ENCODE data around the gene PTGIS.

Gene PTGIS

DNA sequence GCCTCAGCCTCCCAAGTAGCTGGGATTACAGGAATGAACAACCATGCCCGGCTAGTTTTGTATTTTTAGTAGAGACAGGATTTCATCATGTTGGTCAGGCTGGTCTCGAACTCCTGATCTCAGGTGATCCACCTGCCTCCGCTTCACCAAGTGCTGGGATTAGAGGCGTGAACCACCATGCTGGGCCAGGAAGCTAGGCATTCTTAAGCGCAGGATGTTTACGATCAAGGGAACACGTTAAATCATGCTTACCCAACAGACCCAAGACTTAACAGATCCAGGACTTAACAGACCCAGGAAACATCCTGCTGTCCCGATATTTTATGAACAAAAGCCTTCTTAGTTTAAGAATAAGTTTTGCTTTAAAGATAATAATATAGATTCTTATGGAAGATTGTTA, 9.1 kb downstream of the PTGIS start:
- no peak for DNase-seq

DNA sequence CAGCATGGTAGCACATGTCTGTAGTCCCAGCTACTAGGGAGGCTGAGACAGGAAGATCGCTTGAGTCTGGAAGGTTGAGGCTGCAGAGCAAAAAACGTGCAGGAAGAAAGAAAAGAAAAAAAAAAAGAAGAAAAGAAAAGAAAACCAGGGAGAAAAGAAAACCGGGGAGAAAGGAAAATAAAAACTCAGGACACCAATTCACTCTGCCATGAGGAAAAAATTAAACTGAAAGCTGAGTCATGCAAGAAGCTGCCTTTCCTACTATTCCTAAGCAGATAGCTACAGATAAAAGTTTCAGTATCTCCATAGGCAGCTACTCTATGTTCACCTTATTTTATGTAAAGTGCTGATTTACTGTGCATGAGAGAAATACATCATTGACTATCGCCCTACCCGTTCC, 10.5 kb downstream of the PTGIS start:
- no peak for DNase-seq

DNA sequence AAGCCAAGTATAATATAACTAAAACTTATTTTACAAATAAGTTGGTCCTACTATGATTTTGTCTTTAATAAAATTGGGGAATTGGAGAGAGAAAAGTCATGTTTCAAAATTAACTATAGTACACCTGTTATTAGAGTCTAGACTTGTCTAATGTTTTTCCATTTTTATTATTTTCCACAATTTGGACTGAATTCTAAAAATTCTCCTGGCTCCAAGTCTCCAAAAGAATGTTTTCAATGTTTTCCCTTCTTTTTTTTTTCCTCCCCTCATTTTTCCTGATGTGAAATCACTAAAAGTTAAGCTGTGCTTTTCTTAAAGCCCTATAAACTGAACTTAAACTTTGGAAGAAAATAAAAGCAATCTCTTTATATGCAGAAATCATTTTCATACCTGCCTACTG, 11.3 kb downstream of the PTGIS start:
- no peak for DNase-seq

DNA sequence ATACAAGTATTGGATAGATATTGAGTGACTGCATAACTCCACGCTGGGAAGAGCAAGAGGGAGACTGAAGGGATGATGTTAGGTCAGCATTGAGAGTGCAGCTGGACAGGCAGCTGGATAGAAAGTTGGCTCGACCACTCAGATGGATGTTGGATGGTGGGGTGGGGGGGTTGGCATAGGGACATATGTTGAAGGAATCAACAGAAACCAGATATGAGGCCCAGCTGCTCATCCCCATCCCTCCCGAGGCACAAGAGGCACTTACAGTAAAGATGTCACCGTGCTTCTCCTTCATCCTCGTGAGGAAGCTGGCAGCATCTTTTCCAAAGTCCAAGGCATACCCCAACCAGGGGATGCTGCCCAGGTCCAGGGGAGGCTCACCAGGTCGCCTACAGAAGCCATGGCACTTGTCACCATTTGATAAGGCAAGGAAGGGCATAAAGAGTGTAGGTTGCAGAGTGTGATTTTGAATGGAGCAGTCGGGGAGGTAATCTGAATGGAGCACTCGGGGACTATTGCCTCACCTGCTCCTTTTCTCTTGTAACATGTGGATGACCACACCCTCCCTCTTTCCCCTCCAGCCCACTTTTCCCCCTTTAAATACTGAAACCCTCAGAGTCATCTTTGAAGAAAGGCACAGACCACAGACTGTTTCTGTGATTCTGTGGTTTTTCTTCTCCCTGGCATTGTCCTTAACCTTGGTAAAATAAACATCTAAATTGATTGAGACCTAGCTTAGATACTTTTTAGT, 18.0 kb downstream of the PTGIS start:
- no peak for DNase-seq

DNA sequence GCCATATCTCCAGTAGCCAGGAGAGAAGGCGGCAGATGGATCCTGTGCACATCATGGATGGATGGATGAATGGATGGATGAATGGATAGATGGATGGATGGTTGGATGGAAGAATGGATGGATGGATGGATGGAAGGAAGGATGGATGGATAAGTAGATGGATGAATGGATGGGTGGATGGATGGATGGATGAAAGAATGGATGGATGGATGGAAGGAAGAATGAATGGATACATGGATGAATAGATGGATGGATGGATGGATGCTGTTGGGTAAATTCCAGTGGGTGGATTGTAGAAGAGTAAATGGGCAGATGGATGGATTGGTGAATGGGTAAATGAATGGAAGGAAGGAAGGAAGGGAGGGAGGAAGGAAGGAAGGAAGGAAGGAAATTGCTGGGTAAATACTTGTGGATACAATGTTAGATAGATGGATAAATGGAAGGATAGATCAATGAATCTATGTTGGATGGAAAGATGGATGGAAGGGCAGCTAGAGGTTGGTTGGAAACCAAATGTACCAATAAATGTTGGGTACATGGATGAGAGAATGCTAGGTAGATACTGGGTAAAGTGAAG, 19.5 kb downstream of the PTGIS start:
- no peak for DNase-seq

DNA sequence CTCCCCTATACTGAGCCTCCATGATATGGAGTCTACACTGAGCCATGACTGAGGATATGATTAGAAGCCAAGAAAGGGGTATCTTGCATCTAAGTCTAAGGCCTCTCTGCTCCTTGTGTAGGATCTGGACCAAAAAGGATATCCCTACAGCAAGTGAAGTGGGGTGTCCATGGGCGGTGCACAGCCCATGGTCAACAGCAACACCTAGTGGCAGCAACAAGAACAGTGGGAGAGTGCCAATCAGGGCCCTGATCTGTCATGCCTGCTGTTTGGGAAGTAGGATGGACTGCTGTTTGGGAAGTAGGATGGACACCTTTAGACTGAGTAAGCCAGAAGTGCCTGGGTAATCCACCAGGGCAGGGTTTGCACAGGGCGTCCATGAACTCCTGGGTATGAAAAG, 22.4 kb downstream of the PTGIS start:
- no peak for DNase-seq

DNA sequence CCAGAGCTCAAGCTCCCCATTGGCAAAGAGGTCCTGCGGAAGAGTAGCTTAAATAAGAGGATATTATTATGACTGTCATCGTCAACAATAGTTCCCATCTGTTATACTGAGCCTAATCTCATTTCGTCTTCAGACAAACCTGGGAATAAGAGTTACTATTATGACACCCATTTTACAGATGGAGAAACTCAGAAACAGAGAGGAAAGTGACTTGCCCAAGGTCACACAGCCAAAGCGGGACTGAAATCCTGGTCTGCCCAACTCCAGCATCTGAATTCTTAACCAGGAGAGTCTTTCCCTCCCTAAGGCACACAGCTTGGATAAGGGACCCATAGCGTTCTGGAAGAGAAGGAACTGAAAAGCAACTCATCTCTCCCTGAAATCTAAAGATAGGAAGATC, 23.4 kb downstream of the PTGIS start:
- no peak for DNase-seq

DNA sequence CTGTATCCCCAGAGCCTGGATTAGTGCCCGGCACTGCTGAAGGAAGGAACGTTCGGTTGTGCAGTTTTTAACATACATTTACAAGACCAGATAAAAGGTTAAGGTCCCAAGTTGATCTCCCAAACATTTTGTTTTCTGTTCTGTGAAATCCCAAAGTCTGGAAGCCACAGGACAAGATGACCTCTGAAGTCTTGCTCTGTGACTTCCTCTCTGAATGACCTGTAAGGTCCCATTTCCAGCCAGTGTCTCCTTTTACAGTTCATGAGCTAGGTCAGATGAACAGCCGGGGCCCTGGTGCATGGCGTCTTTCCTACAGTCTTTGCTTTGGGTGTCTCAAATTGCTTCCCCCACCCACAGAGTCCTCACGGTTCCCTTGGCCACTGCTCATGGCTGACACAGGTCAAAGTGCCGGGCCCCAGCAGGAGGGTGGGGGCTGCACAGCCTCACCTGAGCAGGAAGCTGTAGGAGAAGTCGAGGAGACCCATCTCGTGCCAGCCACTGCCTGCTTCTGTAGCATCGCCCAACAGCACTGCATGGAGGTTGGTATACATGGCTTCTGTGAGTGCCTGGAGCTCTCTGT, 24.0 kb downstream of the PTGIS start:
- DNase-seq = no peak

DNA sequence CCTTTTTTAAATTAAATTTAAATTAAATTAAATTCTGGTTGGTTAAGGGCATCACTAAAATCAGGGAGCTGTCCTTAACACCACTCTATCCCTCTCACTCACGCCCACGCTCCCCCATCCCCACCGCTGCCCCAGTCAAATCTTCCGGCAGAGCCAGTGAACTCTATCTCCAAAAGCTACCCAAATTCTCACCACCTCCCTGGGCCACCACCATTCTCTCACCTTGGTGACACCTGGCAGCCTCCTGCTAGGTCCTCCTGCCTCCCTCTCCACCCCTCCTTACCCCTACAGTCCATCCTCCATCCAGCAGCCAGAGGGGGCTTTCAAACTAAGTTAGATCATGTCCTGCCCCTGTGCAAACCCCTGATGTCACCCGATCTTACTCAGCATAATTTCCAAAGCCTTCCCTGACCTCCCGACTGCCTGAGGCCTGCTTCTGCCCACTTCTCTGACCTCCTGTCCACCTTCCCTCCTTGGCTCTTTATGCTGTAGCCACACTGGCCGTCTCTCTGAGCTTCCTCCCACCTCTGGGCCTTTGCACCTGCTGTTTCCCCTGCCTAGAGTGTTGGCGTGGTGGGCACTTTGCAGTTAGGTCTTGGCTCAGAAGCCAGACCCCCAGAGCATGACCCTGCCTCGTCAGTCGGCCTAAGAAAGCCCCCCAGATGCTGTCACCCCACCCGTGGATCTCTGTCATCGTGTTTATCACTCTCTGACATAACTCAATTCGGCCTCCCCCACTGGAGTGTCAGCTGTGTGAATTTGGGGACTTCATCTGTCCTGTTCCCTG, 24.7 kb downstream of the PTGIS start:
- no peak for DNase-seq

DNA sequence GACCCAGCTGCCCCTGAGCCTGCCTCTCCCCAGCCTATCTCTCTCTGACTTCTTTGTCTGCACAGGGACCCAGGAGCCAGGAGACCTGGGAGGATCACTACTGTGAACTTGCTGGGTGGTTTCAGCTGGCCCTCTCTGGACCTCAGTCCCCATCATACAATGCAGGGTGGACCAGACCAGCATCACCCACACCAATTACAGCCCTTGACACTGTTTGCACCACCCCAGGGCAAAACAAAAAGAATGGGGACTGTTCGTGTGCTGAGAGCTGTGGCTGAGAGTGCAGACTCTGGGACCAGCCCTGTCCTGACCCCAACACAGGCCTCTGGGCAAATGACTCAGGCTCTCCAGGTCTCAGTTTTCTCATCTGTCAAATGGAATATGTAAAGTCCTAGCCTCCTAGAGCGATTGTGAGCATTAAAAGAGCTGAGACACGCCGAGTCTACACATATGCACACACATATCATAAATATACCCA, 25.4 kb downstream of the PTGIS start:
- no peak for DNase-seq

DNA sequence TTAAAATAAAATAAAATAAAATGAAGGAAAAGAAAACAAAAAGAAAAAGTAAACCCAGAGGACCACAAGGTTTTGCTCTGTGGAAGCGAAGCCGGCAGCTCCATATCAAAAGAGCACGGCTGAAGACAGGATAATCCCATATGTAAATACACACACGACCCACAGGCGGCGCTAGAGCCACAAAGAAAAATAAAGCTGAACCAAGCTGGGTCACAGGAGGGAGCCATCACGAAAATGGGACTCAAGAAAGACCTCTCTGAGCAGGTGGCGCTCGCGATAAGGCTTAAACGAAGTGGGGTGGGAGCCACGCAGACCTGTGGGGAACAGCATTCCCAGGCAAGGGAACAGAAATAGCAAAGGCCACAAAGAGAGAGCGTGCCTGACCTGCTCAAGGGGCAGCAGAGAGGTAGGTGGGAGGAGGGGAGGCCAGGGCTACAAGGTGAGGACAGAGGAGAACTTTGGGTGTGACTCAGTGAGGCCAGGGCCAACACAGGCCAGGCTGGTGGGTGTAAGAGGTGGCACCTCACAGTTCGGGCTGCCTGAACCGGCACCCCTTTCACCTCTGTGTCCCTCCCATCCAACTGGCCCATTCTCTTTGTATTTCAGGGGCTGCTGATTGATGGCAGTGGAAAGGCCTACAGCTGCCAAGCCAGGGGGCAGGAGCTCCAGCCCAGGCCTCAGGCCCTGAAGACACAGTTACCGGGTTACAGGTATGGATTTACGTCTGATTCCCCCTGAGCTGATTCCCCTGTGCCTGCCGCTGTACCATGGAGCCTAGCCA, 26.0 kb downstream of the PTGIS start:
- peak; percentile 36 for DNase-seq

DNA sequence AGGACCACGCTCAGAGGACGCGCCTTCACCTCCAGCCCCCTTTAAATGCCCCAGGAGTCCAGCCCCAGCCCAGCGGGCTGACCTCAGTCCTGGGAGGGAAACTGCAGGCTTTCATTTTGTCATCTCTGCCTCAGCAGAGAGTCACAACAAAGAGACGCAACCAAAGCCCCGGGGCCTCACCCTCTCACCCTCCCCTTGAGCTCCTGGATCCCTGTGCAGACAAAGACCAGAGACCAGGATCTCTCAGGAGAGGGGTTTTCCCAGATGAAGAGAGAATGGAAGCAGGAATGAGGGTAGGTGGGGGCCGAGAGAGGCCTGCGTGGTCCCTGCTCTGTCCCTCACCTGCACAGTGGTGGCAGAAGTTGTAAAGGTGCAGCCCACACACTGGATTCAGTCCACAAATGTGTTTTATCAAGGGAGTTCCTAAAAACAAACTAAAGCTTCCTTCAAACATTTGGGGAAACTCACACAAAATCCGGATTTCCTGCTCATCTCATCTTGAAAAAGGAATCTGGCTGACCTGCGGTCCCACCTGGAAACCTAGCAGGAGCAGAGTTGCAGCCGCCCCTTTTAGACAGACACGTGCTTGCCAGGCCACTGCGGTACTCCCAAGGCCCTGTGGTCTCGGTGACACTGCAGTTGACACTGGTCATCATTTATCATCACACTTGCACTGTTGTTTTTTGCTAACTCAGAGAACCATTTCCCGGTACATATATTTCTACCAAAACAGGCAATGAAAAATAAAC, 27.1 kb downstream of the PTGIS start:
- no peak for DNase-seq

DNA sequence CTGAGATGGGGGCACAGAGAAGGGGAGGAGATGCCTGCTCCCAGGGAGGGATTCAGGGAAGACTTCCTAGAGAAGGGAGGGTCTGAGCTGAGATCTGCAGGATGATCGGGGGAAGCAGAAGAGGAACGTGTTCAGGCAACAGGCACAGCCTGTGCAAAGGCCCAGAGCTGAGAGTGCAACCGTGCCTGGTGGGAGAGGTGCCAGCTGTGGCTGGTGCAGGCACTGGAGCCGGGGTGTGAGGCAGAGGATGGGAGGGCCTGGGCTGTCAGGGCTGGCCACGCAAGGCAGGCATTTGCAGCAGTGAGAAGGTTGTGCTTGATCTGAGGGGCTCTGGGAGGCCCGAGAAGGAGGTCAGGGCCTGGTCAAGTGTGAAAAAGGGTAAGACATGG, 27.7 kb downstream of the PTGIS start:
- no peak for DNase-seq

DNA sequence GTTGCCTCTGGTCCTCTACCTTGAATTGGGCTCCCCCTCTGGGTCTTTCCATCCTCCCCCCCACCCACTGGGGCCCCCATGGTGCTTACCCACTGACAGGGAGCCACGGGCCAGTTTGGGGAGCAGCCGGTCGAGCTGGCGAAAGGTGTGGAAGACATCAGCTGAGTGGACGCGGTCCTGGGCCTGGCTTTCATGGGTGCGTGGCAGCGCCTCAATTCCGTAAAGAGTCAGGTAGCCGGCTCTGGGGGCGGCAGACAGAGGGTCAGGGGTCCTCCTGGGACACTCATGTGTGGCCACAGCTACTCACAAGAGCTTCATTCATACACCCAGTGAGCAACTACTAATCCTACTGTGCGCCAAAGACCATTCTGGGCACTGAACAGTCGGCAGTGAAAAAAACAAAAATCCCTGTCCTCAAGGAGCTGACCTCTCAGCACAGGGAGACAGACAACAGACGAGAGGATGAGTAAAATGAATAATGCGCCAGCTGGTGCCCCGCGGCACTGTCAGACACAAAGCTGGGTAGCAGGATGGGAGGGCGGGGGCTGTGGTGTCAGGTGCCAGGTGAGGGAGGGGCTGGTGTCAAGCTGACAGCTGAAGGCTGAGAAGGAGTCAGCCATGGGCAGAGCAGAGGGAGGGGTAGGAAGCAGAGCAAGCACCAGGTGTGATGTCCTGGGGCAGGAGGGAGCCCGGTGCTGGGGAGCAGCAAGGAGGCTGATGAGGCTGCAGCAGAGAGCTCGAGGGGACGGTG, 28.3 kb downstream of the PTGIS start:
- DNase-seq = no peak

DNA sequence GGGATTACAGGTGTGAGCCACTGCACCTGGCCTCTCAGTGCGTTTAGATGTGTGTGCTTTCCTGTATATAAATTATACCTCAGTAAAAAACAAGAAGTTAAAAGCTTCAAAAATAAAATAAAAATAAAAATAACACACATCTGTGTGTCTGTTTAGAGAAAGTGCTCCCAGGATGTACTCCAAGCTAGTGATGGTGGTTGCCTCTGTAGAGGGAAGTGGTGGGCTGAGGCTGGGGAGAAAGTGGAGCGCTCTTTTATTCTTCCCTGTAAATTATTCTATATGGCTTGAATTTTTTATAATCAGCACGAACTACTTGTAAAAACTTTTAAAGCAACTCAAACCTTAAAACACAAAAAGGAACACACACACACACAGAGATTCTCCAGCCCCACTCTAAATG, 29.0 kb downstream of the PTGIS start:
- no peak for DNase-seq

DNA sequence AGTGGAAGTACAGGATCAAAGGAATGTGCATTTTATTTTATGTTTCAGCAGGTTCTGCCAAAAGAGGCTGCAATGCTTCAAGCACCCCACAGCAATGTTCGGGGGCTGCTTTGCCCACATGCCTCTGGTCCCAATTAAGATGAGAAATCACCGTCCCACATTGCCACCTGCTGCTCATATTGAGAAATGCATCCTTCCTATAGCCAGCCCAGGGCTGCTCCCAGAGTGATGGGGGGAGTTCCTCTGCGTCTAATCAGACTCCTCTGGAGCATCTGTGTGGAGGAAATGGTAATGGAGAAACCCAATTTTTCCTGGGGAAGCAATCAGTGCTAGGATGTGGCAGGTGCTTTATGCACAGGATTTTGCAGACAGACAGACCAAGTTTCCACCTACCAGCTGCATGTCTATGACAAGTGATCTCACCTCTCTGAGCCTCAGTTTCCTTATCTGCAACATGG, 33.7 kb downstream of the PTGIS start:
- DNase-seq = peak; percentile 23

DNA sequence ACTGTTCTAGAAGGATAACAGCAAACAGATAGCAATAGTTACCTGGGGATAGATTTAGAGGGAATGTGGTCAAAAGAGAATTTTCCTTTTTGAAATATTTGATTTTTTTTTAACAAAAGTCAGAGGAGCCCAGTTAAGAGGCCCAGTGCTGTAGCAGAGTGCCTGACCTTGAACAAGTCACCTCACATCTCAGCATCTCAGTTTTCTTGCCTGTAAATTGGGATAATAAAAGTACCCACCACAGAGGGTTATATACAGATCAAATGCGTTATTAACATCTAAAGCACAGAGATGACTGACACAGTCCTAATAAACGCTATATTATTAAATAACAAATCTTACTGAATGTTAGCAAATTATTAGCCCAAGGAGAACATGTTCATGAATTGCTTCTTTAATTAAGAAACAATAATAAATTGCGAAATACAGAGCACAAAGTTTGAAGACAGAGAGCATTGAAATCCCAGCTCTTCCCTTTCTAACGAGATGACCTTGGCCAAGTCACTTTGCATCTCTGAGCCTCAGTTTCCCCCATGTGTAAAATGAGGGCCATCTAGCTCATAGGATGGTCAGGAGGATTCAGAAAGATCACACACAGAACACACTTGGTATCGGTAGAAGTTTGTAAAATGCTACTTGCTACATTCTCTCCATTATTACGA, 35.5 kb downstream of the PTGIS start:
- no peak for DNase-seq

DNA sequence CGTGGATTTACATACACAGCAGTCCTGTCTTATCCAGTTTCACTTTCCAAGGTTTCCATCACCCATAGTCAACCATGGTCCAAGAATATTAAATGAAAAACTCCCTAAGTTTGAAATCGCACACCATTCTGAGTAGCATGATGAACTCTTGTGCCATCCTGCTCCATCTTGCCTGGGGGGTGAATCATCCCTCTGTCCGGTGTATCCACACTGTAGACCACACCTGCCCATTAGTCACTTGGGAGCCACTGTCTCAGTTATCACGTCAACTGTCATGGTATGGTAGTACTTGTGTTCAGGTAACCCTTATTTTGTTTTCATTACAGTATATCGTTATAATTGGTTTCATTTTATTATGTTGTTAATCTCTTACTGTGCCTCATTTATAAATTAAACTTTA, 38.5 kb downstream of the PTGIS start:
- no peak for DNase-seq

DNA sequence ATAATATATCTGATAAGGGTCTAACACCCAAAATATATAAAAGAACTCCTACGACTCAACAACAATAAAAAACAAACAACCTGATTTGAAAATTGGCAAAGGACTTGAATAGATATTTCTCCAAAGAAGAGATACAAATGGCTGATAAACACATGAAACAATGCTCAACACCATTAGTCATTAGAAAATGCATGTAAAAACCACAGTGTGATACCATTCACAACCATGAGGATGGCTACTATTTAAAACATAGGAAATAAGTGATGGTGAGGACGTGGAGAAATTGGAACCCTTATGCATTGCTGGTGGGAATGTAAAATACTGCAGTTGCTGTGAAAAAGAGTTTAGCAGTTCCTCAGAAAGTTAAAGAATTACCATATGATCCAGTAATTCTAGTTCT, 41.4 kb downstream of the PTGIS start:
- DNase-seq = no peak

DNA sequence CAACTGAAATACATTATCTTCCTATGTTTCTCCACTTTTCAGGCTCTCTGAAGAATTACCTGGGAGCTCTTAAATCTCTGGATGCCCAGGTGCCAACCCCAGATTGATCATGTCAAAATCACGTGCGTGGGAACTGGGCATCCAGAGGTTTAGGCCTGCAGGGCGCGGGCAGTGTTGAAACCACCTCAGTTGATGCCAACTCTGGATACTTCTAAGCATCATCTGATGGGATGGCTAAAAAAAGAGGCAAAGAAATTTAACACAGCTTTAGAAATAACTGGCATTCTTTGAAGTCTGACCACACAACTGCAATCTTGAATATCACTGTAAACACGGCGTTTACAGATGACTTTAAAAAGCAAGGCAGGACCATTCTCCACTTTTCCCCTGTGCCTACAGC, 41.9 kb downstream of the PTGIS start:
- no peak for DNase-seq
